Measurements from ENCODE around the gene CADM4. TPM values are rescaled to one million over a fixed set of nuclear protein-coding genes. Genes with fewer than 3 reads are reported as not detected.

Gene CADM4
- total and polyA plus RNA-seq, 10 of the 15 experiments (the other 5 are each of a cell fraction or from before 2014, with no cell fraction given) = 0.04 to 0.12 (median 0.08) TPM; not detected in 5

DNA sequence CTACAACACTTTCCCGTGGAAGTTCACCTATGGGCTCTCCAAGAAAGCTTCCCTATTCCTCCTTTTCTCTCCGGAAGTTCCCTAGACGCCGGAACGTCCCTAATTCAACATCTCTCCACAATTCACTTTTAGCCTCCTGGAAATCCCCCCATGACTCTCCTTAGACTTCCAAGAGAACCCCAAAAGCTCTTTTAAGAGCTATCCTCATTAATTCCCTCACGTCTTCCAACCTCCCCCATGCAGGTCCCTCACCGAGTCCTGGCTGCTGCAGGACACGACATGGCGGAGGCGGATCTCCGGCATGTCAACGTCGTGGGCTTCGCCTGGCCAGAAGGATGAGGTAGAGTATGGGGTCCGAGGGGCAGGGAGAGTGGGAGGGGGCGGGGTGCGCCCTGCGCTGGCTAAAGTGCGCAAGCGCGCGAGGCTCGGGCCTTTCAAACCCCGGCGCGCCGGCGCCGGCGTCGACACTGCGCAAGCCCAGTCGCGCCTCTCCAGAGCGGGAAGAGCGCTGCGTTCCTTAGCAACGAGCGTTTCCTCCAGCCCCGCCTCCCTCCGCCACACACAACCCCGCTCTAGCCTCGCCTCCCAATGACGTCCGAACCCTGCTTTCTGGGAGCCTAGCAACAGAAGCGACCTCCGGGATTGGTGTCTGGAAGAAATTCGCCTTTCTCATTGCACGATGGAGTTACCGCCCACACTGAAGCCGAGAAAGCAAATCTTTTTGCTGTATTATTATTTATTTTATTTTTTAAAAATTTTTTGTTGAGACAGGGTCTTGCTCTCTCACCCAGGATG lies 64.3 kb downstream of the CADM4 start, which contains the start of the genes PINLYP and XRCC1:
Gene PINLYP, plus strand, starts transcription at position 646 of the 795 bp plus-strand sequence. CDS start 1,391 bp downstream, outside the sequence.
Gene XRCC1, minus strand, starts transcription at position 372 of the 795 bp plus-strand sequence. Its CDS starts 69 bp downstream, at position 303.
- DNase-seq (ENCODE audit: low read depth, low spot score) = peak; percentile 93
- Histone ChIP-seq H4K20me1 (ENCODE audit: control insufficient read depth, insufficient read depth) (no peaks in the 10 kb centered on the region), H3K4me2 (ENCODE audit: control insufficient read depth, insufficient read depth) (peak within 1 kb of the TSS; percentile 81), H3K27me3 (replicated peaks in 1 of 2; ENCODE audit: control insufficient read depth in 2 of 2, insufficient read depth in 2 of 2, low read length in 1 of 2) (no peaks in the 10 kb centered on the region), H3K4me3 (peak within 1 kb of the TSS; percentile 95), H3K4me1 (ENCODE audit: control insufficient read depth, insufficient read depth, low read length) (peaks cover 5% of the 10 kb centered on the region), H3K9ac (ENCODE audit: control insufficient read depth, insufficient read depth, low read length) (peak within 1 kb of the TSS; percentile 87), H3K9me3 (replicated peaks; ENCODE audit: control insufficient read depth, insufficient read depth, low read length) (no peaks in the 10 kb centered on the region), H3K36me3 (ENCODE audit: control insufficient read depth in 2 of 2, insufficient read depth in 2 of 2, low read length in 1 of 2) (no peaks in the 10 kb centered on the region), H3K27ac (ENCODE audit: control insufficient read depth, insufficient read depth) (peak within 1 kb of the TSS; percentile 78), H2AFZ (ENCODE audit: control insufficient read depth, low read depth, low read length) (peak within 1 kb of the TSS; percentile 73), H3K79me2 (ENCODE audit: control insufficient read depth, insufficient read depth, low read length) (peaks cover 9% of the 10 kb centered on the region)
- in situ Hi-C loops (cut with MboI) = no loop called here
- ChIA-PET POLR2A (interaction anchor here (0.6 to 2.6 kb wide), 9 partner anchors 9 to 1455 kb away, joined by 3 to 22 read pairs (median 5); partner anchors contain the start of genes IRGQ, ZNF575 and ZNF576), CTCF (interaction anchor here (0.7 to 9.0 kb wide), 9 partner anchors 10 to 128 kb away, joined by 3 to 99 read pairs (median 4); partner anchors contain the start of genes IRGQ, ZNF575 and ZNF576), RAD21 (ENCODE audit: unreplicated experiment) (interaction anchor here (1.1 to 2.4 kb wide), 4 partner anchors 10 to 44 kb away, joined by 3 to 33 read pairs (median 4); partner anchors contain the start of genes IRGQ and ZNF576), SMC1A (ENCODE audit: uncharacterized antibody, unreplicated experiment) (interaction anchor here (1.3 to 3.1 kb wide), 7 partner anchors 12 to 76 kb away, joined by 3 to 25 read pairs (median 6); partner anchors contain the start of genes IRGQ, ZNF575 and ZNF576)
- BruUV-seq (replicated peaks) = no TSS peak
- intact Hi-C loops (cut with micrococcal nuclease; ENCODE audit: unreplicated experiment) = loop anchor here (1.0 kb wide), 2 partner anchors 21 to 44 kb away; partner anchors contain the start of genes IRGQ, ZNF428 and ZNF576
- peak; percentile 99 for ATAC-seq
- peak; percentile 98 for FAIRE-seq
- 1% methylated on average over 51 of the region's 51 CpGs for WGBS (ENCODE audit: insufficient coverage, insufficient replicate concordance, low lambda C conversion rate, missing lambda C conversion rate)
- TF ChIP-seq IKZF1 (conservative IDR thresholded peaks at IDR 0.05) (peak; percentile 92), IRF4 (IDR thresholded peaks at IDR 0.05; ENCODE audit: low read depth, low read length) (no peak), SRF (IDR thresholded peaks at IDR 0.05; ENCODE audit: low read depth in 2 of 2, low read length in 2 of 2) (0 out of 4 replicates have a peak, but pooled peaks of 1 of the 2 experiments have one; percentile 43), NKRF (conservative IDR thresholded peaks at IDR 0.05) (peak; percentile 83), ATF7 (IDR thresholded peaks at IDR 0.05; ENCODE audit: low read depth) (peak; percentile 56; the same call in 1 of the 2 replicates), POLR2A (IDR thresholded peaks at IDR 0.05; ENCODE audit: low read depth, low read length) (peak; percentile 72), CHD2 (IDR thresholded peaks at IDR 0.05; ENCODE audit: borderline replicate concordance, low read depth, low read length) (peak; percentile 52; the same call in 1 of the 2 replicates), PKNOX1 (IDR thresholded peaks at IDR 0.05) (peak; percentile 5; the same call in 1 of the 2 replicates), TAF1 (IDR thresholded peaks at IDR 0.05; ENCODE audit: borderline replicate concordance, low read depth, low read length) (0 out of 2 replicates have a peak, but pooled peaks have one; percentile 31), IKZF2 (IDR thresholded peaks at IDR 0.05) (peak in 1 of 2 experiments; percentile 41; a peak in 1 of 4 replicates), EGR1 (IDR thresholded peaks at IDR 0.05; ENCODE audit: borderline replicate concordance in 1 of 2, low read depth in 2 of 2, low read length in 2 of 2) (0 out of 3 replicates have a peak, but pooled peaks of 1 of the 2 experiments have one; percentile 8), RELA (IDR thresholded peaks at IDR 0.05; ENCODE audit: borderline replicate concordance, partially characterized antibody) (peak; percentile 75)
- TF ChIP-seq, protein P1, sequence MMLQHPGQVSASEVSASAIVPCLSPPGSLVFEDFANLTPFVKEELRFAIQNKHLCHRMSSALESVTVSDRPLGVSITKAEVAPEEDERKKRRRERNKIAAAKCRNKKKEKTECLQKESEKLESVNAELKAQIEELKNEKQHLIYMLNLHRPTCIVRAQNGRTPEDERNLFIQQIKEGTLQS (IDR thresholded peaks at IDR 0.05; ENCODE audit: borderline replicate concordance, extremely low read depth, low read depth, low read length) = peak; percentile 36; the same call in 1 of the 2 replicates
